ENCODE data around the gene TMEM215. TPM values are rescaled to one million over a fixed set of nuclear protein-coding genes. Genes with fewer than 3 reads are reported as not detected.

TMEM215 gene
- not detected in 2 replicates for total RNA-seq
- long read RNA-seq = 0 reads

GRCh38 chr9:32783168-32783891, at the start of gene TMEM215:
TSS of gene TMEM215 (plus strand) at chr9:32783540. CDS start at chr9:32784184, 644 bp downstream.
- Mint-ChIP-seq H3K9me3 (ENCODE audit: low read depth) (no peaks in the 10 kb centered on the region), H3K27ac (no peak within 1 kb of the TSS), H3K4me3 (ENCODE audit: low read depth) (peak within 1 kb of the TSS; percentile 59), H3K4me1 (ENCODE audit: low read depth) (peaks cover 3% of the 10 kb centered on the region), H3K36me3 (ENCODE audit: insufficient read depth) (no peaks in the 10 kb centered on the region), H3K27me3 (peaks cover 92% of the 10 kb centered on the region)
- peak; percentile 16 for TF ChIP-seq CTCF (IDR thresholded peaks at IDR 0.05; ENCODE audit: unreplicated experiment)
- peak; percentile 51 for DNase-seq (ENCODE audit: low spot score, unreplicated experiment)

GRCh38 chr9:32735476-32735875, 47.9 kb upstream of the TMEM215 start:
- Mint-ChIP-seq H3K36me3 (ENCODE audit: insufficient read depth) (no peaks in the 10 kb centered on the region), H3K27me3 (peaks cover 6% of the 10 kb centered on the region), H3K27ac (no peak overlapping the region), H3K4me3 (ENCODE audit: low read depth) (no peak overlapping the region), H3K4me1 (ENCODE audit: low read depth) (no peaks in the 10 kb centered on the region), H3K9me3 (ENCODE audit: low read depth) (peaks cover 4% of the 10 kb centered on the region)
- DNase-seq (ENCODE audit: low spot score, unreplicated experiment) = no peak
- no peak for TF ChIP-seq CTCF (IDR thresholded peaks at IDR 0.05; ENCODE audit: unreplicated experiment)

- Mint-ChIP-seq H3K36me3 (ENCODE audit: insufficient read depth) (no peaks in the 10 kb centered on the region), H3K4me1 (ENCODE audit: low read depth) (no peaks in the 10 kb centered on the region), H3K4me3 (ENCODE audit: low read depth) (no peak overlapping the region), H3K27me3 (peaks cover 6% of the 10 kb centered on the region), H3K9me3 (ENCODE audit: low read depth) (peaks cover 4% of the 10 kb centered on the region), H3K27ac (no peak overlapping the region)
- no peak for TF ChIP-seq CTCF (IDR thresholded peaks at IDR 0.05; ENCODE audit: unreplicated experiment)
- DNase-seq (ENCODE audit: low spot score, unreplicated experiment) = no peak
These were observed 46.0 kb upstream of the TMEM215 start for GRCh38 chr9:32737378-32737777.

GRCh38 chr9:32738501-32739172, 44.7 kb upstream of the TMEM215 start:
- H3K9me3 Mint-ChIP-seq (ENCODE audit: low read depth) = peaks cover 6% of the 10 kb centered on the region
- H3K27ac Mint-ChIP-seq = no peak overlapping the region
- TF ChIP-seq CTCF (IDR thresholded peaks at IDR 0.05; ENCODE audit: unreplicated experiment) = no peak
- H3K27me3 Mint-ChIP-seq = peaks cover 6% of the 10 kb centered on the region
- H3K36me3 Mint-ChIP-seq (ENCODE audit: insufficient read depth) = no peaks in the 10 kb centered on the region
- no peak overlapping the region for H3K4me3 Mint-ChIP-seq (ENCODE audit: low read depth)
- H3K4me1 Mint-ChIP-seq (ENCODE audit: low read depth) = no peaks in the 10 kb centered on the region
- DNase-seq (ENCODE audit: low spot score, unreplicated experiment) = no peak

- no peak overlapping the region for H3K27ac Mint-ChIP-seq
These were observed 41.6 kb upstream of the TMEM215 start for GRCh38 chr9:32741706-32742105.

More at GRCh38 chr9:32741706-32742105, 41.6 kb upstream of the TMEM215 start:
- Mint-ChIP-seq H3K4me3 (ENCODE audit: low read depth) (no peak overlapping the region), H3K36me3 (ENCODE audit: insufficient read depth) (no peaks in the 10 kb centered on the region), H3K27me3 (peaks cover 4% of the 10 kb centered on the region), H3K4me1 (ENCODE audit: low read depth) (no peaks in the 10 kb centered on the region), H3K9me3 (ENCODE audit: low read depth) (peaks cover 3% of the 10 kb centered on the region)
- DNase-seq (ENCODE audit: low spot score, unreplicated experiment) = no peak
- no peak for TF ChIP-seq CTCF (IDR thresholded peaks at IDR 0.05; ENCODE audit: unreplicated experiment)

Data from progenitor cell of endocrine pancreas (in vitro differentiated cells).